Activated CD4-positive, alpha-beta T cell treated with anti-CD3 and anti-CD28 coated beads, Interleukin-10, Interleukin-2, amounts not matched to agents 100 ng/mL and 50 ng/mL, durations not matched to agents 16 hours and 8 hours (primary cell): ENCODE measurements around the gene USP44.
A peak's percentile ranks its signal among the peaks of the same experiment; 100 is the strongest.

ENCODE experiments used
- DNase-seq: peaks from one replicate; pipeline ENCODE4 v3.0.0-alpha.2; 2020

Gene USP44

GRCh38 chr12:95548056-95548538 is 3.2 kb downstream of the USP44 start:
- peak; percentile 23 for DNase-seq

GRCh38 chr12:95547522-95548055 is 3.7 kb downstream of the USP44 start:
- DNase-seq: no peak

DNA sequence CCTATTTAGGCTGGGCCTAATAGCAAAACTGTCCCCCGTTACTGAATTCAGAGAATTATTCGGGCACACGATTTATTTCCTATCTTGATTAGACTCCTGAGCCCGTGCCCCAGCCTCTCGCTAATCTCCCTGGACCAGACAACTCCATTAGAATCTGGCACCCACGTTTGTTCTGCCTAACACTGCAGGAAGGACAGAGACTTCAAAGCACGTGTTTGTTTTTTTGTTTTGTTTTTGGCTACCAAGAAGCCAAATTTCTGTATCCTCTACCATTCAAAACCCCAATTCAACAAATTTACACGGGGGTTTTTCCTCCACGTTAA is 4.8 kb downstream of the USP44 start:
- no peak for DNase-seq

DNA sequence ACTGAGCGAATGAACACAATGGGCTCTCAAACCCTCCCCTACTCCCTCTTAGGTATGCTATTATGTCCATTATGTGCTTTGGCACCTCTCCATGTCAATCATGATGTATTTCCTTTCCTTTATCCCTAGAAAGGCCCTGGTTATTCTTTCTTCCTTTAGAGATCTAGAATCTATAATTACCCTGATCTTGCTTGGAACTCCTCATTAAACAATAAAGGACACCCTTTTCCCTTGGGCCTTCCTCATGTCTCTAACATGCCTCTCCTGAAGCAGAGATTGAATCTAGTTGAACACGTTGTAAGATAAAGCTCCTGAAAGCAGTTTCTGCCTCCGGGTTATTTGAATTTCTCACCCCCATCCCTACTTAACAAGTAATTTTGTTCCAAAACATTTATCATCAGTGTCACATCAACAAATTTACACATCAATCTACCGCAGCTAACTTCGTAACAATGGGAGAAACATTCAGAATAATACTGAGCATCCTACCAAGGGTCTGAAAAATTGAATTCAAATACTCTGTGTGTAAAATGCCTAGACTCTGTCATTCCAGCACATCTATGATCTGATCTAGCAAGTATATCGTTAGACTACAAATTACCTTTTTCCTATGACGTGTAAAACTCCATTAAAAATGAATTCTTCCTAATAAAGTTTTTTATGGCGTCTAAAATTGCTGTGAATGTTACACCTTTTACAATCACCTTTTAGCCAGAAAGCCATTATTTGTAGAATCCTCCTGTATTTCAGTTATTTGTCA is 5.4 kb downstream of the USP44 start:
- DNase-seq: no peak

DNA sequence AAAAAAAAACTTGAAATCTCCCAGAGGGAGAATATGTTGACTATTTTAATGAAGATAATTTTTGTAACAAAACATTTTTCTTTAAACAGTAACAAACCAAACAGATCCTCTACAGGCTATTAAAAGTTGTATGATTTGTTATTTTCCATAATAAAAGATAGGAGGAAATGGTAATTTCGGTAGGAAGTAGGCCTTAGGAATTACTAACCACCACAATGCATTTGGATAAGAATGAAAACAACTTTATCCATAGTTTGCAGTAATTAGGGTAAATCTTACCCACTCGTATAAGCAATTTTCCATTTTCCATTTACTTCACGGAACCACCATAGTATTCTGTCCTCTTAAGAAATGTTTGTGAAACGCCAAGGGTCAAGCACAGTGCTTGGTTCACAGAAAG is 6.0 kb downstream of the USP44 start:
- DNase-seq: no peak

DNA sequence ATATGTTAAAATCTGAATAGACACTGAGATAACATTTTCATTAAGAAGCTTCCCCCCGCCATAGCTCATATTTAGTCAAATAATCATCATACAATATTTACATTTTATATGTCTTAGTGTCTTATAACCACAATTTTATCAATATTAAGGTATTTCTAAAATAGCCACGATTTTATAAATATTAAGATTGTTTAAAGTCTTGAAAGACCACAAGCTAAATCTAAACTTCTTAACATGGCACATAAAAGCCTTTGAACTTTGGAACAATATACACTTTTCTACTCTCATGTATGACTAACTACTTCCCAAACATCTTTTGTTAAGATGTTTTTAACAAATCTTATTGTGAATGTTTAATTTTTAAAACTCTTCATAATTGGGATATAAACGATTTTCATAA is 6.5 kb downstream of the USP44 start:
- DNase-seq: no peak

GRCh38 chr12:95543305-95543704 is 8.0 kb downstream of the USP44 start:
- no peak for DNase-seq

DNA sequence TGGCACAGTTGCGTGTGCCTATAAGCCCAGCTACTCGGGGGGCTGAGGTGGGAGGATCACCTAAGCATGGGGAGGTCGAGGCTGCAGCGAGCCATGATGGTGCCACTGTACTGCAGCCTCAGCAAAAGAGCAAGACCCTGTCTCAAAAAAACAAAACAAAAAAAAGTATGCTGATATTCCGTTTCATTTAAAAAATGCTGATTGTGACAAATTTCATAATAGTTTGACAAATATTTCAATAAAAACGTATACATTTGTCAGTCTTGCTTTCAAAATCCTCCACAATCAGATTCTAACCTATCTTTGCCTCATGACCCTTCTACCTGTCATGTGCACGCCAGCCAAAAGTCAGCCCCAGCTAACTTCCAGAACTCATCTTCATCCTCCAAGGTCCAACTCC is 9.8 kb downstream of the USP44 start:
- DNase-seq: no peak

DNA sequence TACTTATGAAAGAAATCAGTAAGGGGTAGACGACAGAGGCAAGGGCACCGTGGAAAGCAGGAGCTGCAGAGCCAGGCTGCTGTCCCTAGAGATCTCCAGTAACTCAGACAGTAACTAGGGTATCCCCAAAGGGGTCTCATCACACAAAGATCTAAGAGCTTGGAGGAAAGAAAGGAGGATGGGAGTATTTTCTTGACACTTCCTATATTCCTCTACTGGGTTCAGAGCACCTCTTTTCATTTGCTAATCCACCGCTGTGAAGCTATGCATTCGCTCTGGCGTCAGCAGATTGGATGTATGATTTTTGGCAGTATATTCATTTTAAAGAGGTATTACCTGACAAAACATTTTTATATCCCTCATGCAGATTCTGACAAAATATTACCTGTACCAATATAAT is 12.6 kb downstream of the USP44 start:
- no peak for DNase-seq

GRCh38 chr12:95538006-95538405 is 13.3 kb downstream of the USP44 start:
- no peak for DNase-seq

GRCh38 chr12:95533985-95534384 is 17.3 kb downstream of the USP44 start:
- no peak for DNase-seq

GRCh38 chr12:95532851-95533250 is 18.4 kb downstream of the USP44 start:
- no peak for DNase-seq

GRCh38 chr12:95529693-95530225 is 21.5 kb downstream of the USP44 start:
- no peak for DNase-seq

GRCh38 chr12:95528431-95528830 is 22.8 kb downstream of the USP44 start:
- DNase-seq: no peak

DNA sequence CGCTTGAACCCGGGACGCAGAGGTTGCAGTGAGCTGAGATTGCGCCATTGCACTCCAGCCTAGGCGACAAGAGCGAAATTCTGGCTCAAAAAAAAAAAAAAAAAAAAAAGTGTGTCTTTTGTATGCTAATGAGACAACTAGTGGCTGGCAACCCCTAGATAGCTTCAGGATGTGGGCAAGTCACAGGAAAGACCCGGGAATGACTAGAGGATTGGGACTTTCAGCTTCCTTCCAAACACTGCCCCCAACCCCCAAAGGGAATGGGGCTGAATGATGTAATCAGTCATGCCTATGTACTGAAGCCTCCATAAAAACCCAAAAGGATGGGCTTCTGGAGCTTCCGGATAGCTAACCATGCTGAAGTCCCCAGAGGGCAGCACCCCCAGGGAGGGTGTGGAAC is 28.6 kb downstream of the USP44 start:
- no peak for DNase-seq

GRCh38 chr12:95520816-95521215 is 30.5 kb downstream of the USP44 start:
- no peak for DNase-seq

GRCh38 chr12:95518944-95519343 is 32.3 kb downstream of the USP44 start:
- DNase-seq: no peak

DNA sequence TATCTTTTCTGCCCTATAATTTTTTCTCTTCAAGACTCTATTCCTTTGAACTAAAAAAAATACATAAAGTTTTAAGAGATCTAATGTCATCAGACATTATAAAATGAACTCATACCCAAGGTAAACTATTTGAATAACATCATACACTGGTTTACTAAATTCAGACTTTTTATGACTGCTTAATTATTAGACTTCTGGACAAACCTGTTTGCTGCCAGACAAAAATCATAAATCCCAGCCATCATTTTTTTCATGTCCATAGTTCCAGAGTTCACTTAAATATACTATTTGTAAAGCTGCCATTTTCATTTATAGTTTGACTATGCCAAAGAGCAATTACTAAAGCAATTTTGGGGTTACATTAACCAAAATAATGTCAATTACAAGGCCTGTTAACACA is 34.0 kb downstream of the USP44 start:
- no peak for DNase-seq

GRCh38 chr12:95516757-95517156 is 34.5 kb downstream of the USP44 start:
- no peak for DNase-seq

DNA sequence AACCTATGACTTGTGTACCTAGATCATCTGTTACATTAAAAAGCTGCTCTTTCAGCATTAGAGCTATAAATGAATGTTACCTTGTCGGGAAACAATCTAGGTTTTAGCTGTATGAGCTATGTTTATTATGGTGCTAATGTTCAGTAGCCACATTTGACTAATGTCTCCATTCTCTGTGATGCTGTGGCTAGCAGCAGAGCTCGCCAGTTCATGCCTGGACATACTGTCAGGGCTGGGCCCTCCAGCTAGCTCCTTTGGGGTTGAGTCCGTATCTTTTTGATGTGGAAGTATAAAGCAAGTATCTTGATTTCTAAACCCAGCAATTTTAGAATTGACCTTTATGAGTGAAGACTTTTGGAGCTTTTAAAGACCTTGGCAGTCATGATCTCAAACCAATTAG is 36.1 kb downstream of the USP44 start:
- no peak for DNase-seq

DNA sequence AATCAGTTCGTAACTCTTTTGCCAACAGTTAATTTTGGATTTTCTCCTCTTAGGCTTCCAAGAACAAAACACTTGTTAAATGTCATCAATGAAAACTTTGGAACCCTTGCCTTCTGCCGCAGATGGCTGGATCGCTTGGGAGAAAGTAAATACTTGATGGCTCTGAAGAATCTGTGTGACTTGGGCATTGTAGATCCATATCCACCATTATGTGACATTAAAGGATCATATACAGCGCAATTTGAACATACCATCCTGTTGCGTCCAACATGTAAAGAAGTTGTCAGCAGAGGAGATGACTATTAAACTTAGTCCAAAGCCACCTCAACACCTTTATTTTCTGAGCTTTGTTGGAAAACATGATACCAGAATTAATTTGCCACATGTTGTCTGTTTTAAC is 37.7 kb downstream of the USP44 start:
- no peak for DNase-seq

DNA sequence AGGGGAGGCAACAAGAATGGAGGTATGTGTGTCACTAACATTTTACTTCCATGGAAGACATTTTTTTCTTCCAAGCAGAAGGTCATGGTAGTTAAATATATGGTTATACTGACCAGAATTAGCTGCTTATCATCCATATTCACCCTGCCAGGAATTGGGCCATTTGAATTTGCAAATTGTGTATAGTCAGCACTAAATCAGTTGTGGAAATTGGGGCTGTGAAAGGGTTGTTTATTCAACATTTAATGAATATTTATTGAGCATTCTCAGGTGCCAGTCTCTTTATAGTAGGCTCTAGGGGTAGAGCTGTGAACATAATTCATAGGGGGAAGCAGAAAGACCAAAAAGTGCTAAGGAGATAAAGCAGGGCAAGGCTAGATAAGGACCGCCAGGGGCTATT is 39.3 kb downstream of the USP44 start:
- DNase-seq: no peak

- no peak for DNase-seq
These were observed 42.0 kb downstream of the USP44 start for GRCh38 chr12:95509300-95509699.

DNA sequence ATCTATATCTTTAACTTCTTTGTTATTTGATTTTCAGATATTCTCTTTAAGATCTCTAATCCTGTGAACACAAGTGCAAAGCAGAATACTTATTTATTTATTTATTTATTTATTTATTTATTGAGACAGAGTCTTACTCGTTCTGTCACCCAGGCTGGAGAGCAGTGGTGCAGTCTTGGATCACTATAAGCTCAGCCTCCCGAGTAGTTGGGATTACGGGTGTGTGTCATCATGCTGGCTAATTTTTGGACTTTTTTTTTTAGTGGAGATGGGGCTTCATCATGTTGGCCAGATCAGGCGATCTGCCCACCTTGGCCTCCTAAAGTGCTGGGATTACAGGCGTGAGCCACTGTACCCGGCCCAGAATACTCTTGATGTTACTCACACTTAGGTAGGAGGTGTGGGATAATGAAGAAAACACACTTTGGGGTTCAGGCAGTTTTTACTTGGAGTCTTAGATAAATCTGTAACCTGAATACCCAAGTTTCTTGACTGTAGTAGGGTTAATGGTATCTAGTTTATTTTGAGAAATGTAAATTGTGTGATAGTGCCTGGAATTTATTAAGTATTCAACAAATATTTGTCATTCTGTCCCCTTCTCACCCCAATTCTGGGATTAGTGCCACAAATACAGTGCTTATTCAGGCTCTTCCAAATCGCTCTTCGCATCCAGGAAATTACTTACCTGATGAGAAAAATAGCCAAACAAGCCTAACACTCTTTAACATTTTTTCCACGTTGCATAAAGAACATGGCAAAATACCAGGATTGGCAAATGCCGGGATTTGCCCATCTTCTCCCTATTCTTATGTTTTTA is 44.4 kb downstream of the USP44 start:
- no peak for DNase-seq
